LNCAP (cell line): ENCODE data around the gene WFDC6.
A peak's percentile ranks its signal among the peaks of the same experiment; 100 is the strongest.

ENCODE experiments used
- CTCF ChIP-seq: fragments of 450-650 bp; IDR thresholded peaks from 2 replicates; pipeline ENCODE4 v1.5.1; 2017; ENCODE audit warnings: mild to moderate bottlenecking

WFDC6 gene

DNA sequence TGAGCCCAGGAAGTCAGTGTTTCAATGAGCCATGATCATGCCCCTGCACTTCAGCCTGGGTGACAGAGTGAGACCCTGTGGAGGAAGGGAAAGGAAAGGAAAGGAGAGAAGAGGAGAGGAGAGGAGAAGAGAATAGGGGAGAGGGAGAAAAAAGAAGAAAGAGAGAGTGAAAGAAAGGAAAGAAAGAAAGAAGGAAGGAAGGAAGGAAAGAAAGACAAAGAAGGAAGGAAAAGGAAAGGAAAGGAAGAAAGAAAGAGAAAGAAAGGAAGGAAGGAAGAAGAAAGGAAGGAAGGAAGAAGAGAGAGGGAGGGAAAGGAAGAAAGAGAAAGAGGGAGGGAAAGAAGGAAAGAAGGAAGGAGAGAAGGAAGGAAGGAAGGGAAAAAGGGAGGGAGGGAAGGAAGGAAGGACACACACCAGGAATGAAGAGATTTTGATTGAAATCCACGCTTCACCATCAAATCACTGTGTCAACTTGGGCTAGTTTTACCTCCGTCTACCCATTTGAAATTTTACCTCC, 25.5 kb upstream of the WFDC6 start:
- TF ChIP-seq CTCF, result no peak

DNA sequence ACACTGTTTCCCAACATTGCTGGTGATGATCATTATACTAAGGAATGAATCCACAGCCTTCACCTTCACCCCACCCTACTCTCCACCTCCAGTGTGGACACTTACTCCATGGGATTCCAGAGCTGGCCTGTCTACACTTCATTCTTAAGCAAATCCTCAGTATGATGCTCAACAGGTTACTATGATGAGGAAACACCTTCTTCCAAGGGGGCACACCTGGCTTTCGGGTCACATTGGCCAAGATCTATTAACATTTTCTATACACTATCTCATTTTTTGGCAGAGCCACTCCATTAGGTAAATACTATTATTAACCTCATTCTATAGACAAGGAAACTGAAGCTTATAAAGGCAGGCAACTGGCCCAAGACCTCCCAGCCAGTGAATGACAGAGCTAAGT, 15.9 kb upstream of the WFDC6 start:
- TF ChIP-seq CTCF, result no peak

DNA sequence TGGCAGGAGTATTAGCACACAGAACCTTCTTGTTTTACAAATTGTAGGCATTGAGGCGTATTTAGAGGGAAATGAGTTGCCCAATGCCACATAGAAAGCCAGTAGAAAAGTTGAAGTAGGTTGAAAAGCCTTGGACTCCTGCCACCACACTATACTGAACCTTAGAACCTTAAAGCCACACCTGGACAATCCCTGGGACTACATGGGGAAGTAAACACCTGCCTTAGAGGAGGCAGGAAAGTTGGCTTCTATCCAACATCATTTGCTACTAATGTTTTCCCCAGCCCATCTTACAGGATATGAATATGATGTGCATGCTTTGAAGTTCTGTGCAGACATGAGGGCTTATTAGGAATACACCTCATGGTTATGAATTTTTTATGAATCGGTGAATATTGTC, 13.2 kb upstream of the WFDC6 start:
- TF ChIP-seq CTCF, result no peak

DNA sequence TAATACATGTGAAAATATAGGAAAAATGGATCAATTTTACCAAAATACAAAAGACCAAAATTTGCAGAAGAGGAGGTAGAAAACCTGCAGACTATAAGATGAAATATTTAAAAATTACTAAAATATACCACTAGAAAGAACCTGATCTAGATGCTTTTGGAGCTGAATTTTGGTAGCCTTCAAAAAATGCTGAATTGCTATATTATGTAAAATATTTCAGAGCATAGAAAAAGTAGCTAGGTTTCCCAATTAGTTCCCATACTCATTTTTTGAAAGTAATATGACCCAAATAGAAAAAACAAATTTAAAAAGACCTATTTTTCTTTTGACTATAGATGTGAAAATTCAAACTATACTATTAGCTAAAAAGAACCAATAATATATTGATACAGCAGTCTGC, 11.5 kb upstream of the WFDC6 start:
- no peak for TF ChIP-seq CTCF

- TF ChIP-seq CTCF, result no peak
Measured at GRCh38 chr20:45548410-45548809, 9.1 kb upstream of the WFDC6 start.

DNA sequence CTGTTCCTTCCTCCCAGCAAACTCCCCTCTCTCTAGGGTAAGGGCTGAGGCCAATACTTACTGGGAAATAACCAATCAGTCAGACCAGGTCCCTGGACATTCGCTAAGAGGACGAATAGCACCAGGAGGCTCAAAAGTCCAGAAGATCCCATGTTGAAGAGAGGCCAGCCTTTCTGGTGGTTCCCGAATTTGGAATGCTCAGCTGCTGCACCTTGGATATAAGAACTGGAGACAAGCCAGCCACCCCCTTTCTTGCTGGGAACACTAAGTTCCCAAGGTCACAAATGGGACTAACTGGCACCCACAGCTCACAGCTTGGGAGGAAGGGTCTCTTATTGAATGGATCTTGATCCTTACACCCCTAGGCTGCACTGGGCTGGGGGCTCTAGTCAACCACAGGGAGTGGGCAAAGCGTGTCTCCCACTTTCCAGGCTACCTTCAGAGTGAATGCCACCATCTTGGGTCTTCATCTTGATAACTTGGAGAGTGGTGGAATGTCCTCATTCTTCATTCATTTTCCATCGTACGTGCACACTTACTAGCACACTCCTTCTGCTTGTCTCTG, 8.0 kb upstream of the WFDC6 start, which contains the start of gene EPPIN:
EPPIN (minus strand) TSS at position 196 of the 565 bp plus-strand sequence; CDS start at position 152, 44 bp downstream.
- TF ChIP-seq CTCF, result no peak

DNA sequence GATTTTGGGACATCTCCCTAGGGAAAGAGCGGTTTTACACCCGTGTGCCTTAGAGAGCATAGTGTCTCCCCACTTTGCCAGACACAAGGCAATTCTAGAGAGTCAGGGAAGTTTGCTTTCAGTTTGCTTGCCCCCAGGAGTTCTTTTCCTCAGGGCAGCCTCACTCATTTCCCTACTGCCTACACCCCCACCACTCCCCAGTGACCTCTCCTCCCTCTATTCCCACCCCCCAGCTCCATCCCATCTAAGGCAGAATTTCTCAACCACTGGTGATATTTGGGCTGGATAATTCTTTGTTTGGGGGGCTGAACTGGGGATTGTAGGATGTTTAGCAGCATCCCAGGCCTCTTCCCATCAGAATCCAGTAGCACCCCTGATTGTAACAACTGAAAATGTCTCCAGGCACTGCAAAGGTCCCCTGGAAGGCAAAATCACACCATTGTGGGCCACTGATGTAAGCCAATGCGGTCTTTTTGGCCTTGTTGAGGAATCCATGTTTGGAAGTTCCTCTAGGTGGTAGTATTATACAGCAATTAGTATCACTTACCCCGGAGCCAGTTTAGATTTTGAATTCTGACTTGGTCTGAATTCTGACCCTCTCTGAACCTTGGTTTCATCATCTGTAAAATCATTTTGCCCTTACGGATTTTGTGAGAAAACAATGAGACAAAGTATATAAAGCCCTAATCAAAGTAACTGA, 6.6 kb upstream of the WFDC6 start:
- peak; percentile 45 for TF ChIP-seq CTCF
